Superior temporal gyrus (tissue), 1 donor: Measurements from ENCODE around the gene CFC1B.
"Not testable (repeated sequence)": the region's sequence is repeated elsewhere in the genome, so short reads cannot be mapped to it uniquely, and the experiment has no call there.

Experiments
- DNase-seq: peaks from one replicate; pipeline ENCODE4 v3.0.0-alpha.2; 2016; ENCODE audit errors: extremely low spot score

Gene CFC1B

GRCh38 chr2:130520992-130521391 lies at the start of gene CFC1B:
Gene CFC1B, plus strand, starts transcription at chr2:130521222. Its CDS starts 263 bp downstream, at chr2:130521485.
- not testable (repeated sequence) for DNase-seq

GRCh38 chr2:130491073-130491472 lies 29.9 kb upstream of the CFC1B start:
- DNase-seq: not testable (repeated sequence)

- DNase-seq: not testable (repeated sequence)
Measured at GRCh38 chr2:130509228-130509627, 11.8 kb upstream of the CFC1B start, which contains the start of gene POTEI. Gene POTEI, minus strand, starts transcription at chr2:130509328. Its CDS starts 93 bp downstream, at chr2:130509235.

- DNase-seq: not testable (repeated sequence)
Measured at GRCh38 chr2:130510807-130511746, 9.9 kb upstream of the CFC1B start.

GRCh38 chr2:130511747-130512451 lies 9.1 kb upstream of the CFC1B start:
- DNase-seq: not testable (repeated sequence)

- not testable (repeated sequence) for DNase-seq
Measured at GRCh38 chr2:130518516-130519106, 2.4 kb upstream of the CFC1B start.

- not testable (repeated sequence) for DNase-seq
Measured at GRCh38 chr2:130522390-130522789, 1.4 kb downstream of the CFC1B start.

- not testable (repeated sequence) for DNase-seq
Measured at GRCh38 chr2:130527365-130527967, 6.4 kb downstream of the CFC1B start.

- not testable (repeated sequence) for DNase-seq
Measured at GRCh38 chr2:130529545-130529944, 8.5 kb downstream of the CFC1B start.

- not testable (repeated sequence) for DNase-seq
Measured at GRCh38 chr2:130530212-130530611, 9.2 kb downstream of the CFC1B start.

- not testable (repeated sequence) for DNase-seq
Measured at GRCh38 chr2:130531225-130531624, 10.2 kb downstream of the CFC1B start.

- DNase-seq: not testable (repeated sequence)
Measured at GRCh38 chr2:130531672-130532071, 10.7 kb downstream of the CFC1B start.

GRCh38 chr2:130536654-130537053 lies 15.6 kb downstream of the CFC1B start:
- not testable (repeated sequence) for DNase-seq

GRCh38 chr2:130538271-130538670 lies 17.2 kb downstream of the CFC1B start:
- DNase-seq: not testable (repeated sequence)

- not testable (repeated sequence) for DNase-seq
Measured at GRCh38 chr2:130542789-130543188, 21.8 kb downstream of the CFC1B start.

- not testable (repeated sequence) for DNase-seq
Measured at GRCh38 chr2:130543785-130544528, 22.9 kb downstream of the CFC1B start.

- not testable (repeated sequence) for DNase-seq
Measured at GRCh38 chr2:130544978-130545377, 24.0 kb downstream of the CFC1B start.

- not testable (repeated sequence) for DNase-seq
Measured at GRCh38 chr2:130548418-130548817, 27.4 kb downstream of the CFC1B start.

- DNase-seq: not testable (repeated sequence)
Measured at GRCh38 chr2:130549475-130549874, 28.5 kb downstream of the CFC1B start.

- DNase-seq: not testable (repeated sequence)
Measured at GRCh38 chr2:130554178-130554577, 33.2 kb downstream of the CFC1B start.

GRCh38 chr2:130556441-130556840 lies 35.4 kb downstream of the CFC1B start:
- DNase-seq: not testable (repeated sequence)
